GM20000 (cell line): ENCODE results near the gene TMEM131L.
A peak's percentile ranks its signal among the peaks of the same experiment; 100 is the strongest.

Experiments used
- DNase-seq: peaks from one replicate; pipeline ENCODE4 v3.0.0; 2012; ENCODE audit warnings: low spot score
- TF ChIP-seq, protein P1 (sequence below): IDR thresholded peaks from 2 replicates; pipeline ENCODE4 v1.5.1; 2012; ENCODE audit warnings: mild to moderate bottlenecking, control low read depth; ENCODE audit errors: extremely low read depth, missing control alignments

The TMEM131L gene

DNA sequence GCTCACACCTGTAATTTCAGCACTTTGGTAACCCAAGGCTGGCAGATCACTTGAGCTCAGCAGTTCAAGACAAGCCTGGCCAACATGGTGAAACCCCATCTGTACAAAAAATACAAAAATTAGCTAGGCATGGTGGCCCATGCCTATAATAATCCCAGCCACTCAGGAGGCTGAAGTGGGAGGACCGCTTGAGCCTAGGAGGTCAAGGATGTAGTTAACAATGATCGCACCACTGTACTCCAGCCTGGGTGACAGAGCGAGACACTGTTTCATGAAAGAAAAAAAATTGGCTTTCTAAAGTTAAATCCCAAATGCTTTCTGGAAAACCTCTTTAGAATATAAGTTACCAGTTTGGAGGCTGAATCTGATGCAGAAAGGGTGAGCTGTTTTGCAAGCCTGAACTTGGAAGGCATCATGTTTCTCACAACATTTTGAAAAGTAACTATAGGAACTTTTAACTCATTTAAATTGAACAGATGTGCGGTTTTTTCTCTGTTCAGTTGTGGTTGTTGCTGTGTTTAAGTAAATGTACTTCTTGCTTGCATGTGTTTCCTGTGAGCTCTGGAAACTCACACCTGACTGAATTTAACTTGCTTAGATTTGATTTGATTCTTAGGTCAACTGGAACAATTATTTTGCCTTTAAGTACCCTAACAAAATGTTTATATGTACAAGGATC lies 39.8 kb upstream of the TMEM131L start:
- DNase-seq, result no peak
- TF ChIP-seq, protein P1, sequence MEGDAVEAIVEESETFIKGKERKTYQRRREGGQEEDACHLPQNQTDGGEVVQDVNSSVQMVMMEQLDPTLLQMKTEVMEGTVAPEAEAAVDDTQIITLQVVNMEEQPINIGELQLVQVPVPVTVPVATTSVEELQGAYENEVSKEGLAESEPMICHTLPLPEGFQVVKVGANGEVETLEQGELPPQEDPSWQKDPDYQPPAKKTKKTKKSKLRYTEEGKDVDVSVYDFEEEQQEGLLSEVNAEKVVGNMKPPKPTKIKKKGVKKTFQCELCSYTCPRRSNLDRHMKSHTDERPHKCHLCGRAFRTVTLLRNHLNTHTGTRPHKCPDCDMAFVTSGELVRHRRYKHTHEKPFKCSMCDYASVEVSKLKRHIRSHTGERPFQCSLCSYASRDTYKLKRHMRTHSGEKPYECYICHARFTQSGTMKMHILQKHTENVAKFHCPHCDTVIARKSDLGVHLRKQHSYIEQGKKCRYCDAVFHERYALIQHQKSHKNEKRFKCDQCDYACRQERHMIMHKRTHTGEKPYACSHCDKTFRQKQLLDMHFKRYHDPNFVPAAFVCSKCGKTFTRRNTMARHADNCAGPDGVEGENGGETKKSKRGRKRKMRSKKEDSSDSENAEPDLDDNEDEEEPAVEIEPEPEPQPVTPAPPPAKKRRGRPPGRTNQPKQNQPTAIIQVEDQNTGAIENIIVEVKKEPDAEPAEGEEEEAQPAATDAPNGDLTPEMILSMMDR, result no peak

DNA sequence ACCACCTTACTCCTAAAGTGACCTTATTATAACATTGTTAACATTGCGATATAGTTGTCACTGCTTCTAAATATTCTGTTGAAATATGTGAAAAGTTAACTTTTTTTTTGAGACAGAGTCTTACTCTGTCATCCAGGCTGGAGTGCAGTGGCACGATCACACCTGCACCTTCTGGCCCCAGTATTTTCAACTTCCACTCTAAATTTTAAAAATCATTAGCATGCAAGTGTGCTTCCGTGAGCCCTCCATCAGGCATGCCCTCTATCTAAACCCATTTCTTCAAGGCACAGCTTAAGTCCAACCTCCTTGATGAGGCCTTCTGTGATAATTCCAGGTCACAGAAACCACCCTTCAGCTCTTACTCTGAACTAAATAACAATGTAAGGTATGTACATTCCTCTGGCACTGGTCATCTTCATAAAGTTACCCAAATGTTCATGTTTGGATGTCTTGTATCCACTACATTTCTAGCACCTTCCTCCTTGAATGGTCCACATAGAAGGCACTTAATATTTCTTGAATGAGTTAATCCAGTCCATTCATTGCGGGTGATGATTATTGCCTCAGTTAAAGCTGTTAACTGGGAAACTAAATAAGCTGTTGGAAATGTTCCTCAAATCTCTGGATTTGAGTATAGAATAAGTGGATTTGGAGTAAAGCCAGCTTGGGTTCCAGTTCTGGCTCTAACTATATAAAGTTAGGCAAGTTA lies 38.6 kb upstream of the TMEM131L start:
- TF ChIP-seq, protein P1, result no peak
- DNase-seq, result no peak

DNA sequence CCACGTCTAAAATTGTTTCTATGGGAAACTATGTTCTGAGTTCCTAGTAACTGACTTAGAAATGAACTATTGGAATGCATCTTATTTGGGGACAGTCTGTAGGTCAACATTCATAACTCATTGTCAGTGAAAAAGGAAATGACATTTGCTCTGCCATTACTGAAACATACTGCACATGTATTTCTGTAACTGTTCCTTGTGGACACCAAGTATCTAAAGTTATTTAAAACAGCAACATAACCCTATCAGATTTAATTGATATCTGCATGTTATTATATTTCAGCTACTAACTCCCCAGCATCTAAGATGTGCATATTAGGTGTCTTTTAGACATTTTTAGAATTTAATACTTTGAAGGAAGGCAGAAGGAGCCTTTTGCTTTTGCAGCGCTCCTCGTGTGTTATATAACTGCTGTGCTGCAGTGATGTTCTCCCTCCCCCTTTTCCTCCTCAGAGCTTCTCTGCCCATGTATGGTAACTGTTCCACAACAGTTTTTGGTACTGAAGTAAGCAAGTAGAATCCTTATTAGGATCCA lies 37.2 kb upstream of the TMEM131L start:
- no peak for DNase-seq
- TF ChIP-seq, protein P1, result no peak

DNA sequence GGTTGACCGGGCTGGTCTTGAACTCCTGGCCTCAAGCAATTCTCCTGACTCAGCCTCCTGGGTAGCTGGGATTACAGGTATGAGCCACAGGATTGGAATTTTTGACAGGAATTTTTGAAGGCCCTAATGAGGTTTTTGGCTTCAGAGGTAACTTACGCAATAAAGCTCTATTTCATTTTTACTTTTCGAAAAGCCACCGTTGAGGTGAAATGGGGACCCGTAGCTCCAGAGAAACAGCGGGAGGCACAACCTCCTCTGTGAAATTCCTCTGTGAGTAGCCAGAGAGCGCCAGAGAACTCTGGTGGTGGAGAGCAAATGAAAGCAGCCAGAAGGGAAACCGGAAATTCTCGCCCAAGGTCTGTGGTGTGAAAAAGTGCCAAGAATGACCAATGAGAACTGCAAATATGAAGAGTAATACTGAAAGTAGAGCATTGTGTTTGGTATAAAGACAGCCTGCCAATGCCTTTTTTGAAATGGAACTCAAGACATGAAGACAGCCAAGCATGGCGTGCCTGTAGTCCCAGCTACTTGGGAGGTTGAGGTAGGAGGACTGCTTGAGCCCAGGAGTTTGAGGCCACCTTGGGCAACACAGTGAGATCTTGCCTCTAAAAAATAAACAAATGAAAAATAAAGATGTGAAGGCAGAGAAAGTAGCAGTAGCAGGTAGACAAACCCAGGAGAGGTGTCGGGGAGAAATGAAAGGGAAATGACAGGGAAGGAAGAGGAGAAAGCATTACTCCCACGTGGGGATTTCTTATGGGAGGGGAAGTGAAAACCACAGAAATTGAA lies 33.0 kb upstream of the TMEM131L start:
- DNase-seq, result peak; percentile 80
- TF ChIP-seq, protein P1, result peak; percentile 75

DNA sequence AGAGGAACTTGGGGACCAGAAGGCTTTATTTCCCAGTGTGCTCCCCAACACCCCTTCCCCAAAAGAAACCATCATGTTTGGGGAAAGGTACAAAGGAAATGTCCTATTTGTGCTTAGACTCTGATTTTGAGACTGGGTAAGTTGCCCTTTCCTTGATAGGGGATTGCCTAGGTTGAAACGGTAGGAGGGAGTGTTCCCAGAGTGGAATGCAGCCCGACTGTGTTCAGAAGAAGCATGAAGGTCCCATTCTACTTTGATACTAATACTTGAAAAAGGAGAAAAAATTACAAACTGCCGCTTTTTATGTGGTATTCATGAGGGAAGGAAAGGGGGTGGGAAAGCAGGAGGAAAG lies 32.4 kb upstream of the TMEM131L start:
- no peak for DNase-seq
- TF ChIP-seq, protein P1, result no peak

DNA sequence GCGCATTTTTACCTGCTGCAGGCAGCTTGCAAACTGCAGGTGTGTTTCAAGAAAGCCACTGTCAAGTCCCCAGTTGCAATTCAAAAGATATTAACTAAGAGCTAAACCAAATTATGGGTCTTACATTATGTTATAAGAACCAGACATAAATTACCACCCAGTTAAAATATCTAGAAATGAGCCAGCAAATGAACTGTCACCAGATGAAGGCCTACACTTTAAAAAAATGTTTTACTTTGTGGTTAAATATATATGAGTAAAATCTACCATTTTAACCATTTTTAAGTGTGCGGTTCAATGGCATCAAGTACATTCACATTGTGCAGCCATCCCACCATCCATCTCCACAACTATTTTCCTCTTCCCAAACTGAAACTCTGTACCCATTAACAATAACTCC lies 32.0 kb upstream of the TMEM131L start:
- no peak for DNase-seq
- TF ChIP-seq, protein P1, result no peak
